GM12878 (cell line): ENCODE measurements around the gene MAPK1.

ENCODE experiments used
- ATF2 ChIP-seq: IDR thresholded peaks from 2 replicates; pipeline ENCODE4 v1.6.1; 2012; ENCODE audit warnings: low read length, inconsistent platforms
- ATF3 ChIP-seq: IDR thresholded peaks from 2 replicates; pipeline ENCODE4 v1.6.1; 2011; ENCODE audit warnings: low read depth, mild to moderate bottlenecking, low read length, moderate library complexity, borderline replicate concordance; ENCODE audit errors: extremely low read depth
- CEBPB ChIP-seq, 2 experiments: fragments of 150-350 bp in 1 of 2; IDR thresholded peaks; 2 replicates each; pipeline ENCODE4 v1.6.1; 2012 to 2014; ENCODE audit warnings: low read depth in 2 of 2, low read length in 2 of 2, borderline replicate concordance in 1 of 2, inconsistent platforms in 1 of 2
- CEBPZ ChIP-seq: fragments of 150-350 bp; IDR thresholded peaks from 2 replicates; pipeline ENCODE4 v1.6.1; 2016; ENCODE audit warnings: low read depth, low read length
- CTCF ChIP-seq, 3 experiments: IDR thresholded peaks in 2 of 3; conservative IDR thresholded peaks in 1 of 3; 2 replicates each; pipeline ENCODE4 v1.5.1; 2011; ENCODE audit warnings: low read depth in 3 of 3, low read length in 3 of 3, mild to moderate bottlenecking in 3 of 3, control low read depth in 2 of 3, moderate library complexity in 2 of 3, inconsistent platforms in 1 of 3, mixed read lengths in 1 of 3; ENCODE audit not compliant: control insufficient read depth in 2 of 3, insufficient read depth in 1 of 3; ENCODE audit errors: extremely low read depth in 1 of 3
- EZH2 ChIP-seq: IDR thresholded peaks from 2 replicates; pipeline ENCODE4 v1.6.1; 2012; ENCODE audit warnings: low read depth, mild to moderate bottlenecking, control low read depth, inconsistent platforms, low read length, borderline replicate concordance; ENCODE audit not compliant: control insufficient read depth
- NFYB ChIP-seq: IDR thresholded peaks from 2 replicates; pipeline ENCODE4 v1.6.1; 2011; ENCODE audit warnings: low read depth, mild to moderate bottlenecking, low read length, improper control_type of control experiment, moderate library complexity; ENCODE audit not compliant: insufficient read depth
- POLR2AphosphoS5 ChIP-seq: IDR thresholded peaks from 2 replicates; pipeline ENCODE4 v1.6.1; 2011; ENCODE audit warnings: mild to moderate bottlenecking, low read length, inconsistent platforms
- RFX5 ChIP-seq: IDR thresholded peaks from 2 replicates; pipeline ENCODE4 v1.6.1; 2011; ENCODE audit warnings: low read depth, low read length, improper control_type of control experiment
- SMARCA5 ChIP-seq: fragments of 450-650 bp; IDR thresholded peaks from 2 replicates; pipeline ENCODE4 v1.6.1; 2017; ENCODE audit warnings: mild to moderate bottlenecking
- SRF ChIP-seq, 2 experiments: IDR thresholded peaks; 2 replicates each; pipeline ENCODE4 v1.6.1; 2011; ENCODE audit warnings: low read depth in 2 of 2, low read length in 2 of 2, mild to moderate bottlenecking in 1 of 2, moderate library complexity in 1 of 2
- ZBTB33 ChIP-seq: fragments of 450-650 bp; IDR thresholded peaks from 2 replicates; pipeline ENCODE4 v1.6.1; 2017; ENCODE audit warnings: mild to moderate bottlenecking

- TF ChIP-seq EZH2, result no peak
- no peak for TF ChIP-seq ZBTB33
- TF ChIP-seq CTCF (IDR thresholded peaks at IDR 0.05 in 2 of 3, conservative IDR thresholded peaks at IDR 0.05 in 1 of 3; ENCODE audit: control insufficient read depth in 2 of 3, extremely low read depth in 1 of 3, insufficient read depth in 1 of 3, low read depth in 3 of 3, low read length in 3 of 3), result no peak
- TF ChIP-seq RFX5, result no peak
- no peak for TF ChIP-seq ATF3
- no peak for TF ChIP-seq CEBPZ
- TF ChIP-seq POLR2AphosphoS5, result no peak
- no peak; the same call in 1 of the 2 replicates for TF ChIP-seq SMARCA5
- no peak for TF ChIP-seq ATF2
- no peak for TF ChIP-seq CEBPB (IDR thresholded peaks at IDR 0.05; ENCODE audit: borderline replicate concordance in 1 of 2, low read depth in 2 of 2, low read length in 2 of 2)
- no peak for TF ChIP-seq SRF (IDR thresholded peaks at IDR 0.05; ENCODE audit: low read depth in 2 of 2, low read length in 2 of 2)
- no peak for TF ChIP-seq NFYB
These were observed 100.6 kb downstream of the MAPK1 start for GRCh38 chr22:21766691-21767462.
